ENCODE data around the gene ZNF652. TPM values are rescaled to one million over a fixed set of nuclear protein-coding genes. Genes with fewer than 3 reads are reported as not detected.

ZNF652 gene
- total and polyA plus RNA-seq, 9 donors: 12.6 to 34.7 (median 17.0) TPM

DNA sequence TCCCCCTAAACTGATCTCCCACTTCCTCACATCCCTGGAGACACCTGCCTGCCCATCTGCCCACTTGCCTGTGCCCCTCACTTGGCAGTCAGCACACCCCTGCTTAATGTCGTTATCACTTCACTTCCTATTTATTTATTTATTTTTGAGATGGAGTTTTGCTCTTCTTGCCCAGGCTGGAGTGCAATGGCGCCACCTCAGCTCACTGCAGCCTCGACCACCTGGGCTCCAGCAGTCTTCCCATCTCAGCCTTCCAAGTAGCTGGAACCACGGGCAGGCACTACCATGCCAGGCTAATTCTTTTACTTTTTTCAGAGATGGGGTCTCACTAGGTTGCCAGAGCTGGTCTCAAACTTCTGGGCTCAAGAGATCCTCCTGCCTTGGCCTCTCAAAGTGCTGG is 108.0 kb downstream of the ZNF652 start:
- H3K4me1 ChIP-seq (ENCODE audit: control insufficient read depth, insufficient read depth, low read length): peaks cover 8% of the 10 kb centered on the region
- DNase-seq: no peak
- 39% methylated on average over 2 of the region's 4 CpGs for WGBS (ENCODE audit: insufficient coverage)
- peaks cover 4% of the 10 kb centered on the region for H3K27me3 ChIP-seq (ENCODE audit: control insufficient read depth, insufficient read depth, low read length)
- no peak overlapping the region for H3K27ac ChIP-seq (ENCODE audit: low read length)
- no peak overlapping the region for H3K4me3 ChIP-seq (ENCODE audit: low read length)
- H3K9me3 ChIP-seq (replicated peaks; ENCODE audit: control insufficient read depth, low read depth, low read length): no peaks in the 10 kb centered on the region
- no peaks in the 10 kb centered on the region for H3K36me3 ChIP-seq (ENCODE audit: control insufficient read depth, insufficient read depth, low read length)

GRCh38 chr17:49252148-49252695 is 109.8 kb downstream of the ZNF652 start:
- no peak overlapping the region for H3K4me3 ChIP-seq (ENCODE audit: low read length)
- 67% methylated on average over 4 of the region's 6 CpGs for WGBS (ENCODE audit: insufficient coverage)
- H3K36me3 ChIP-seq (ENCODE audit: control insufficient read depth, insufficient read depth, low read length): no peaks in the 10 kb centered on the region
- no peak overlapping the region for H3K27ac ChIP-seq (ENCODE audit: low read length)
- no peak for DNase-seq
- peaks cover 4% of the 10 kb centered on the region for H3K27me3 ChIP-seq (ENCODE audit: control insufficient read depth, insufficient read depth, low read length)
- no peaks in the 10 kb centered on the region for H3K9me3 ChIP-seq (replicated peaks; ENCODE audit: control insufficient read depth, low read depth, low read length)
- peaks cover 10% of the 10 kb centered on the region for H3K4me1 ChIP-seq (ENCODE audit: control insufficient read depth, insufficient read depth, low read length)

GRCh38 chr17:49249890-49250522 is 112.0 kb downstream of the ZNF652 start:
- WGBS (ENCODE audit: insufficient coverage): 94% methylated on average over 7 of the region's 12 CpGs
- peaks cover 10% of the 10 kb centered on the region for H3K4me1 ChIP-seq (ENCODE audit: control insufficient read depth, insufficient read depth, low read length)
- H3K27me3 ChIP-seq (ENCODE audit: control insufficient read depth, insufficient read depth, low read length): peaks cover 3% of the 10 kb centered on the region
- no peak for DNase-seq
- H3K9me3 ChIP-seq (replicated peaks; ENCODE audit: control insufficient read depth, low read depth, low read length): no peaks in the 10 kb centered on the region
- H3K27ac ChIP-seq (ENCODE audit: low read length): peak overlapping the region; percentile 42
- H3K36me3 ChIP-seq (ENCODE audit: control insufficient read depth, insufficient read depth, low read length): no peaks in the 10 kb centered on the region
- H3K4me3 ChIP-seq (ENCODE audit: low read length): no peak overlapping the region

DNA sequence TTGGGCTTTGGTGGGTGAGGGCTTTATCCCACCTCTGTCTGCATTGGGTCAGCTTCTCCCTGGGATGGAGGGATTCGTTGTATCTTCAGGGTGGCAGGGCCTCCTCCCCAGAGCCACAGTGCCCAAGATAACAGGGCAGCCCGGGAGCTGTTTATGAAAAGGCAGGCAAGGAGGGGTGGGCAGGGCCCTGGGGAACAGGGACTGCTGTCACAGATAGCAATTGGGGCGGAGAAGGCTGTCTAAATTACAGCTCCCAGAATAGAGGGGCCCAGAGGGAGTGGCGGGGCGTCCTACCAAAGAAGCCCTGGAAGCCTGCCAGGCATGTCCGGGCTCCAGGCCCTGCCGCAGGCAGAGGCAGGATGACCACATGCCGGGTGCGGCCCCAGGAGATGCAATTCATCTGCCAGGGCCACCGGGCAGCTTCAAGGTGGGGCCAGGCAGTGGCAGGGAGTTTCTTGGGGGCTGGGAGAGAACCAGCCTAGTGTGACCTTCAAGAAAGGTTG is 112.7 kb downstream of the ZNF652 start:
- Histone ChIP-seq H3K36me3 (ENCODE audit: control insufficient read depth, insufficient read depth, low read length) (no peaks in the 10 kb centered on the region), H3K4me3 (ENCODE audit: low read length) (no peak overlapping the region), H3K9me3 (replicated peaks; ENCODE audit: control insufficient read depth, low read depth, low read length) (no peaks in the 10 kb centered on the region), H3K27me3 (ENCODE audit: control insufficient read depth, insufficient read depth, low read length) (peaks cover 2% of the 10 kb centered on the region), H3K27ac (ENCODE audit: low read length) (peak overlapping the region; percentile 74), H3K4me1 (ENCODE audit: control insufficient read depth, insufficient read depth, low read length) (peaks cover 10% of the 10 kb centered on the region)
- 37% methylated on average over 7 of the region's 10 CpGs for WGBS (ENCODE audit: insufficient coverage)
- peak; percentile 73 for DNase-seq

- Histone ChIP-seq H3K4me3 (ENCODE audit: low read length) (no peak overlapping the region), H3K36me3 (ENCODE audit: control insufficient read depth, insufficient read depth, low read length) (no peaks in the 10 kb centered on the region), H3K4me1 (ENCODE audit: control insufficient read depth, insufficient read depth, low read length) (peaks cover 10% of the 10 kb centered on the region), H3K27ac (ENCODE audit: low read length) (no peak overlapping the region), H3K27me3 (ENCODE audit: control insufficient read depth, insufficient read depth, low read length) (peaks cover 2% of the 10 kb centered on the region), H3K9me3 (replicated peaks; ENCODE audit: control insufficient read depth, low read depth, low read length) (no peaks in the 10 kb centered on the region)
- WGBS (ENCODE audit: insufficient coverage): 94% methylated on average over 6 of the region's 7 CpGs
- no peak for DNase-seq
Observed at GRCh38 chr17:49247944-49248343, 114.1 kb downstream of the ZNF652 start.

GRCh38 chr17:49244839-49245238 is 117.2 kb downstream of the ZNF652 start:
- H3K36me3 ChIP-seq (ENCODE audit: control insufficient read depth, insufficient read depth, low read length): no peaks in the 10 kb centered on the region
- no peak overlapping the region for H3K27ac ChIP-seq (ENCODE audit: low read length)
- DNase-seq: no peak
- 90% methylated on average over 4 of the region's 4 CpGs for WGBS (ENCODE audit: insufficient coverage)
- no peak overlapping the region for H3K4me3 ChIP-seq (ENCODE audit: low read length)
- H3K27me3 ChIP-seq (ENCODE audit: control insufficient read depth, insufficient read depth, low read length): no peaks in the 10 kb centered on the region
- H3K9me3 ChIP-seq (replicated peaks; ENCODE audit: control insufficient read depth, low read depth, low read length): no peaks in the 10 kb centered on the region
- peaks cover 10% of the 10 kb centered on the region for H3K4me1 ChIP-seq (ENCODE audit: control insufficient read depth, insufficient read depth, low read length)

Other genes starting within 250 kb of the ZNF652 start
- under 0.01 TPM for gene B4GALNT2, start 229.5 kb downstream of the ZNF652 start, total RNA-seq
- under 1 TPM; 0.06 to 0.21 (median 0.12) TPM for gene B4GALNT2, start 229.5 kb downstream of the ZNF652 start, polyA plus RNA-seq (ENCODE audit: insufficient read depth in 1 of 8, insufficient read length in 8 of 8, low replicate concordance in 1 of 8)
- 0.89 TPM for gene GNGT2, start 151.7 kb downstream of the ZNF652 start, total RNA-seq
- gene GNGT2, start 151.7 kb downstream of the ZNF652 start, polyA plus RNA-seq (ENCODE audit: insufficient read depth in 1 of 8, insufficient read length in 8 of 8, low replicate concordance in 1 of 8): 1 to 10 TPM in 5 of 8 donors, under 1 TPM in 3; 0.57 to 1.7 (median 1.2) TPM
- 3.1 TPM for gene ABI3, start 151.5 kb downstream of the ZNF652 start, total RNA-seq
- gene ABI3, start 151.5 kb downstream of the ZNF652 start, polyA plus RNA-seq (ENCODE audit: insufficient read depth in 1 of 8, insufficient read length in 8 of 8, low replicate concordance in 1 of 8): 1 to 10 TPM; 3.8 to 5.9 (median 4.8) TPM
- gene PHOSPHO1, start 131.5 kb downstream of the ZNF652 start, total RNA-seq: 7.5 TPM
- 10 to 100 TPM in 7 of 8 donors, 1 to 10 TPM in 1; 6.4 to 22.3 (median 12.7) TPM for gene PHOSPHO1, start 131.5 kb downstream of the ZNF652 start, polyA plus RNA-seq (ENCODE audit: insufficient read depth in 1 of 8, insufficient read length in 8 of 8, low replicate concordance in 1 of 8)
- 111 TPM for gene PHB1, start 52.6 kb upstream of the ZNF652 start, total RNA-seq
- 100 to 1,000 TPM; 141 to 178 (median 150) TPM for gene PHB1, start 52.6 kb upstream of the ZNF652 start, polyA plus RNA-seq (ENCODE audit: insufficient read depth in 1 of 8, insufficient read length in 8 of 8, low replicate concordance in 1 of 8)
- gene NGFR, start 133.0 kb upstream of the ZNF652 start, total RNA-seq: 37.8 TPM
- gene NGFR, start 133.0 kb upstream of the ZNF652 start, polyA plus RNA-seq (ENCODE audit: insufficient read depth in 1 of 8, insufficient read length in 8 of 8, low replicate concordance in 1 of 8): 100 to 1,000 TPM in 1 of 8 donors, 10 to 100 TPM in 7; 34.7 to 115 (median 64.6) TPM
- 1.5 TPM for gene NXPH3, start 213.6 kb upstream of the ZNF652 start, total RNA-seq
- 1 to 10 TPM; 1.1 to 2.5 (median 1.5) TPM for gene NXPH3, start 213.6 kb upstream of the ZNF652 start, polyA plus RNA-seq (ENCODE audit: insufficient read depth in 1 of 8, insufficient read length in 8 of 8, low replicate concordance in 1 of 8)

All from muscle of leg (tissue), 11 donors.